ENCODE results near the gene CYB5R2.

DNA sequence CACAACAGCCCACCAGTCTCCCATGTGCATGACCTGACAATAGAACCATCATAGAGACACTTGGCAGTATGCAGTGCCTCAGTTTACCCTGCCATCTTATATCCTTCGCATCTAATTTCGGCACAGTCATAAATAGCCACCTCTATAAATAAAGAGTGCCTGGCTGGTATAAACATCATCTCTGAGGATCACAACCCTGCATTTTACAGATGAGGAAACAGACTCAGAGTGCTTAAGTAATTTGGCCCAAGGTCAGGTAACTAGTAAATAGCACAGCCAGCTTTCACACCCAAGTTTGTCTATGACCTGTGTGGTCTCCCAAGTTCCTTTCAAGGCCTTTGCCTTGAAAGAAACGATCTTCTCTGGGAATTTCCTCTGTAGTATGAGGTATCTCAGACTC lies 44.6 kb downstream of the CYB5R2 start:
- TF ChIP-seq POLR2A (IDR thresholded peaks at IDR 0.05) (no peak), POLR2AphosphoS5 (IDR thresholded peaks at IDR 0.05) (no peak)

Data from breast epithelium (tissue), 3 donors.